HG02759 (cell line): ENCODE measurements around the gene ADAP1.

Experiments used
- ATAC-seq: cut with Tn5 transposase; IDR thresholded peaks from one replicate; pipeline ENCODE4 v1.9.1; 2021; ENCODE audit warnings: mild to moderate bottlenecking, moderate library complexity; ENCODE audit not compliant: unreplicated experiment

Gene ADAP1

DNA sequence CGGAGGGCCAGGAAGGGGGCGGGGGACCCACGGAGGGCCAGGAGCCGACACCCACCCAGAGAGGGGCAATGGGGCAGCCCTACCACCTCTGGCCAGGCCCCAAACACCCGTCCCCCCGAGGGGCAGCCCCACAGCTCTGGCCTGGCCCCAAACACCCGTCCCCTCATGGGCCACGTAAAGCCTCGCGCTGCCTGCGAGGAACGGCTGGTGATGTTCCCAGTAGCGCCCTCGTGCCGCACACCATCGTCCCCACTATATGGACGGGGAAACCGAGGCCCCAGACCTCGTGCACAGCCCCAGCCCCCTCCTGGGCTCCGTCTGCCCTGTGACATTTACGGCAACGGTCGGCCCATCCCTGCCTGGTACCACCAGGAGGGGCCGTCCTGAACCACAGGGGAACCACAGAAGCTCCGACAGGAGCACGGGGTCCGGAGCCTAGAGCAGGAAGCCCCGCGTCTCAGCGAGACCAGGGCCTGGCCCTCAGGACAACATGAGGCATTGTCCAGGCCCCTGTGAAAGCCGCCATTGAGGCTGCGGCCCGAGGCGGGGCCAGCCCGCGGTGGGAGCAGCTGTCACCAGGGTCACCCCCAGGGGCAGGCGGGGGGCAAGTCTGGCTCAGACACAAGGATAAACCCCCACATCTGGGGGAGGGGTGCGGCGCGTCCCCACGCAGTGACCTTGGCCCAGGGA lies 42.5 kb downstream of the ADAP1 start:
- ATAC-seq: no peak

DNA sequence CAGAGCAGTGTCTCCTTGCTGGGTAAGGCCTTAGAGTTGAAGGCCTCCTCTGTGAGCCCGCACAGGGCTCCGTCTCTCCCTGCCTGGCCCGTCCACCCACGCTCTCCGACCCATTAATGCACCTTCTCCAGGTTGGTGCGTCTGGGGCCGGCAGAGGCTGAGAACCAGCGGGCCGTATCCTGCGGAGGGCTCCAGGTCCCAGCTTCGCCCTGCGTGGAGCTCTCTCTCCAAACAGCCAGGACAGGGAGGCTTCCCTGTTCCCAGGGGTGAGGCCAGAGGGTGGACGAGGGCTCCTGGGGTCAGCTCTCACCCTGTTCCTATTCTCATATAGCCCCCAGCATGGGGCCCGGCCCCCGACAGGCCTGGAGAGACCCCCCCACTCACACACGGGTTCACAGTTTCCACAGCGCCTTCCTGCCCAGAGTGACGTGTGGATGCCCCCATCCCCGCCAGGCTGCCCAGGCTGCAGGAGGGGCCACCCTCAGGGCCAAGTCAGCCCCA lies 43.5 kb downstream of the ADAP1 start:
- ATAC-seq: no peak

DNA sequence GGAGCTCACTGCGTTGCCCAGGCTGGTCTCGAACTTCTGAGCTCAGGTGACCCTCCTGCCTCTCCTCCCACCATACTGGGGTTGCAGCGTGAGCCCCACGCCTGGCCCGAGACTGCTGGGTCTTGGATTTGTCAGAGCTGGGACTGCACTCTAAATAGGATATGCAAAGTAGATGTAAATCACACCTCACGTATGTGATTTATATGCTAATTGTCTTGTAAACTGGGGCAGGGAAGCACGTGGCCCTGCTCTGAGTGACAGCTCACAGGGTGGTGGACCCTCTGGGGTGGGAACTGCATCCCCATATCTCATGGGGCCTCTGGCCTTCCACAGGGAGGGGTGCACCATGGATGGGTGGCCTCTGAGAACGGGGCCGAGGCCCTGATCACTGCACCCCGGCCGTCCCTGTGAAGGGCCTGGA lies 44.0 kb downstream of the ADAP1 start:
- no peak for ATAC-seq

DNA sequence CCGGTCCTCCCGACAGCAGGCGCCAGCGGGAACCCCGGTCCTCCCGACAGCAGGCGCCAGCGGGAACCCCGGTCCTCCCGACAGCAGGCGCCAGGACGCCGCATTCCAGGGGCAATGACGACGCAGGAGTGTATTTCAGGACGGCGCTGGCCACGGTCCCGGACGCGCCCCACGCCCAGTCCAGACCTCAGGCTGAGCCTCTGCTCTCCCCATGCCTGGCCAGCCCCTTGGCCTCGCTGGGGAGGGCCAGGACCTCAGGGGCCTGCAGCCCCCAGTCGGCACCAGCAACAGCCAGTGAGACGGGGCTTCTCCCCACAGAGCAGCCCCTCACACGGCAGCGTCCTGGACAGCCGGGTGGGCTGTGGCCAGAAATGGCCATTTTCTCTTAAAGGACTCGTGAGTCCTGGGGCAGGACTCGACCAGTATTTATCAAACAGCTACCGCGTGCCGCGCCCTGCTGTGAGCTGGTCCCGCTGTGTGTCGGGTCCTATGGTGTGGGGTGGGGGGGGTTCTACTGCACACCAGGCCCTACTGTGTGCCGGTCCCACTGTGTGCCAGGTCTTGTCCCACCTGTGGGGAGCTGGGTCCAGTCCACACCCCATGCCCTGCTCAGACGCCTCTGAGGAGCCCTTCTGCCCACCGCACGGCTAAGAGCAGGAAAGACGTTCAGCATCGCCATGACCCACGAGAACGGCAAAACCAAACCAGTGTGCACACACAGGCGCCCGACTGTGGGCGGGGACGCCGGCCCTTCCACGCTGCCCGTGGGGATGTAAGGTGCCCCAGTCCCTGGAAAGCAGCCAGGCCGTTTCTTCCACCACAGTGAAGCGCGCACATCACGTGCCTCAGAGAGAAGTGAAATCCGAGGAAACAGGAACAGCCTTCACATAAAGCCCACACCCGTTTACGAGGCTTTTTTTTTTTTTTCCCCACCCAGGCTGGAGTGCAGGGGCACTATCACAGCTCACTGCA lies 44.8 kb downstream of the ADAP1 start:
- ATAC-seq: no peak

- peak; percentile 74 for ATAC-seq
Observed at GRCh38 chr7:908591-909357, 45.7 kb downstream of the ADAP1 start.

DNA sequence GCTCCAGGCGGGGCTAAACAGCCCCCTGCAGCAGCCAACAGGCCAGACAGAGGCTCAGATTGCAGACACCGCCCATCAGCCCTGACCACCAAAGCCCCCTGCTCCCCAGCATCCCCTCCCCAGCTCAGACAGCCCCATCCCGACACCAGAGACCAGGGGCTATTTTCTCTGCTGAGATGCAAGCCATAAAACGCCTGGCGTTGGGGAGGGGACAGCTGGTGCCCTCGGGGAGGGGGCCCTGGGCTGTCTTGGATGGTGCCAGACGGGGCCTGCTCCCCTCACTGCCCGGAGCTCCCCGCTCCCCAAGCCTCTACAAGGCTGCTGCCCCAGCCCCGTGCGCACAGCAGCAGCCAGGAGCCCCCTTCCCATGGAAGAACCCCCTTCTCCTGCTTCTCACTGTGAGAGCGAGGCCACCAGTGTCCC lies 46.3 kb downstream of the ADAP1 start:
- no peak for ATAC-seq

DNA sequence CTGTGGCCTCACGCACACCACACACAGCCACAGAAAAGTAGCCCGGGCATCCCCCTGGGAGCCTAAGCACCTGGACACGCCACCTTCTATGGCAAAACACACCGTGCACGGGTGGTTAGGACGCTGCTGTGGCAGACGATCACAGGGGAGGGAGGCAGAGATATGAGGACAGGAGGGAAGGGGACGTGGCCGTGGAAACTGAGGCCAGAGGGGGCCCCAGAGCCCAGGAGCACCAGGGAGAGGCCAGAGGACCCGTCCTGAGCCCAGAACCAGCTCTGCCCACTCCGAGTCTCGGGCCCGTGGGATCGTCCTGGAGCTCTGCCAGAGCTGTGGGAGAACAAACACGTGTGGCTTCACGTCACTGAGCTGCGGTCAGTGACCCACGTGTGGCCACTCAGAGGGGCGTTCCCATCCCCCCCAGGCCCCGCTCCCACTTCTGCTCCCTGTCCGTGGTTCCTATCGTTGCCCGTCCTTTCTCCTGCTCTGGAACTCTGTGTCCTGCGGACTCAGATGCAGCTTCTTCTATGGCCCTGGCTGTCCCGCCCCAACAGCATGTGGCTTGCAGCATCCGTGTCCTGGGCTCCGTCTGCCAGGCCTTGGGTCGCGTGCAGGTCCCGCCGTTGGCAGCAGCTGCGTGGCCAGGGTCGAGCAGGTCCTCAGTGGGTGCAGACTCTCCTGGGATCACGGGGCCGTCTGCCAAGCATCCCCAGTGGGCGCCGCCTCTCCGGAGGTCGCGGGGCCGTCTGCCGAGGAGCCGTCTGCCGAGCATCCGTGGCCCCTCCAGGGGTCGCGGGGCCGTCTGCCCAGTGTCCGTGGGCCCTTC lies 47.1 kb downstream of the ADAP1 start:
- ATAC-seq: no peak

DNA sequence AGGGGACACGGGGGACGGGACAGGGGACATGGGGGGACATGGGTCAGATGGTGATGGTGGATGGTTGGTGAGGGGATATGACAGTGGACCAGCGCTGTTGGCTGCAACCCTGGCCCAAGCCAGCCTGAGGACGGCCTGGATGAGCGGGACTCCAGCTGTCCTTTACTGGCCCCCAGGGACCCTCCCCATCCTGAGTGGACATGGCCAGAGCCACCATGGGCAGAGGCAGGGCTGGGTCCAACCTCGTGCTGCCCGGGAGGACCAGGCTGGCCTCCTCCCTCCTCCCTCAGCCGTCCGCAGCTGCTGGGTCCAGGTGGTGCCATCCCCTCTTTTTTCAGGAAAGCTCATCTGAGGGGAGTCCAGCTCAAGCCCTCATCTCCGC lies 47.7 kb downstream of the ADAP1 start:
- no peak for ATAC-seq

- ATAC-seq: no peak
Observed at GRCh38 chr7:904847-905246, 49.6 kb downstream of the ADAP1 start.

GRCh38 chr7:903921-904755 lies 50.3 kb downstream of the ADAP1 start:
- no peak for ATAC-seq

- no peak for ATAC-seq
Observed at GRCh38 chr7:902996-903395, 51.5 kb downstream of the ADAP1 start.

GRCh38 chr7:901388-902154 lies 52.9 kb downstream of the ADAP1 start:
- no peak for ATAC-seq

- ATAC-seq: no peak
Observed at GRCh38 chr7:901041-901387, 53.5 kb downstream of the ADAP1 start.

- no peak for ATAC-seq
Observed at GRCh38 chr7:900331-901040, 54.0 kb downstream of the ADAP1 start.

DNA sequence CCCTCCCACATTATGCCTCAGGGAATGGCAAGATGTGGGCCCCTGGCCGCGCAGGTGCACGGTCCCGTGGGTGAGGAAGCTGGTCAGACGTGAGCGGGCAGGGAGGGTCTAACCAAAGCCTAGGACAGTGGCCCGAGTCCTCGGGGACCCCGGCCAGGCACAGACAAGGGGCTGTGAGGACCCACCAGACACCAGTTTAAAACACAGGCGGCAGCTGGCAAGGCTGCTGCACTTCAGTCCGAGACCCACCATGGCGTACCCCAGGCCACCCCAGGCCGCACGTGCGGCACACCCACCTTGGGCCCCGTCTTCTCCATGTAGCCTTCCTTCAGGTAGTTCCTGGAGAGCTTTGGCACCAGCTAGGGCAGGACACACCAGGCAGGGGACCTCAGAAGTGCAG lies 54.7 kb downstream of the ADAP1 start:
- ATAC-seq: no peak

GRCh38 chr7:898855-899681 lies 55.4 kb downstream of the ADAP1 start:
- ATAC-seq: no peak

GRCh38 chr7:898460-898854 lies 56.0 kb downstream of the ADAP1 start:
- no peak for ATAC-seq
